Kidney (tissue), 14 donors: ENCODE data around the gene BACE1-AS. TPM values are rescaled to one million over a fixed set of nuclear protein-coding genes. Genes with fewer than 3 reads are reported as not detected.

Experiments
- DNase-seq, 5 donors: peaks; one replicate each; pipeline ENCODE4 v3.0.0-alpha.2; 2013 to 2020
- FAIRE-seq: peaks from 2 replicates; lab custom pipeline; 2012; peaks lifted over from hg19 to GRCh38; lab: Jason Lieb, UNC
- H3K27ac ChIP-seq, 2 donors: one replicate each; pipeline ENCODE4 v1.7.0; 2013; ENCODE audit warnings: low read depth in 2 of 2, low read length in 2 of 2, inconsistent platforms in 1 of 2
- H3K27me3 ChIP-seq: one replicate; pipeline ENCODE4 v1.7.1; 2013; ENCODE audit warnings: low read length, inconsistent platforms; ENCODE audit not compliant: control insufficient read depth, insufficient read depth
- H3K36me3 ChIP-seq, 3 donors: one replicate each; pipeline versions ENCODE4 v1.7.0 to v1.7.1; 2013; ENCODE audit warnings: low read length in 3 of 3, control low read depth in 1 of 3, inconsistent platforms in 1 of 3; ENCODE audit not compliant: insufficient read depth in 3 of 3, control insufficient read depth in 2 of 3
- H3K4me1 ChIP-seq, 3 donors: one replicate each; pipeline versions ENCODE4 v1.7.0 to v1.7.1; 2013; ENCODE audit warnings: low read length in 3 of 3, inconsistent platforms in 1 of 3, low read depth in 1 of 3; ENCODE audit not compliant: control insufficient read depth in 2 of 3, insufficient read depth in 2 of 3
- H3K4me3 ChIP-seq, 3 donors: one replicate each; pipeline versions ENCODE4 v1.7.0 to v1.8.1; 2013; ENCODE audit warnings: low read length in 3 of 3, control low read depth in 1 of 3, inconsistent platforms in 1 of 3
- H3K9ac ChIP-seq, 3 donors: one replicate each; pipeline versions ENCODE4 v1.7.0 to v1.7.1; 2013; ENCODE audit warnings: low read length in 3 of 3, control low read depth in 1 of 3, inconsistent platforms in 1 of 3
- H3K9me3 ChIP-seq, 3 donors: one replicate each; pipeline versions ENCODE4 v1.7.0 to v1.7.1; 2013; ENCODE audit warnings: low read length in 3 of 3, control low read depth in 1 of 3, inconsistent platforms in 1 of 3; ENCODE audit not compliant: control insufficient read depth in 2 of 3, insufficient read depth in 1 of 3
- CTCF ChIP-seq: IDR thresholded peaks from 3 replicates; pipeline ENCODE4 v1.5.1; 2012; ENCODE audit warnings: mild to moderate bottlenecking, moderate library complexity, borderline replicate concordance; ENCODE audit not compliant: insufficient read depth; ENCODE audit errors: extremely low read depth
- intact Hi-C: fragments of 100-400 bp; cut with DNase I; formaldehyde crosslinking; loops from one replicate; pipeline ENCODE4 v1.11.1; 2022
- polyA plus RNA-seq: library from polyadenylated mRNA; stranded (reverse); fragments of 350-450 nt; fragmentation: Illumina TruSeq; extraction: RNeasy Lipid Tissue Mini Kit (QIAGEN cat#74804); gene quantifications from one replicate; pipeline ENCODE4 v1.2.3, GENCODE V29; 2014; ENCODE audit warnings: low read depth, low replicate concordance; ENCODE audit not compliant: insufficient read depth
- total RNA-seq: library from RNA; stranded (reverse); fragmentation: NEBNext Ultra II Directional; extraction: Animal tissue kit (Norgen Biotek cat#: 25700); gene quantifications from one replicate; pipeline ENCODE4 v1.2.1, GENCODE V29; 2021
- donor health status: control.
- donor health status: control.
- donor health status: control.
- donor health status: control.
- donor health status: control.
- donor health status: DM: yes; HTN: yes; CAD: no.
- donor health status: Normal renal cell carcinoma (clear cell type).

The BACE1-AS gene
- total and polyA plus RNA-seq, 2 donors from 2014 or later: 8.0 to 8.9 TPM

GRCh38 chr11:117327567-117328374 lies 36.6 kb downstream of the BACE1-AS start, which contains the start of gene CEP164:
Gene CEP164 (plus strand): TSS chr11:117327854. CDS start chr11:117338587, 10,733 bp downstream.
- Histone ChIP-seq H3K27me3 (no peaks in the 10 kb centered on the region), H3K36me3 (no peaks in the 10 kb centered on the region), H3K27ac (peak within 1 kb of the TSS; percentile 79 to 94), H3K9ac (peak within 1 kb of the TSS; percentile 82 to 83 (median 82)), H3K4me3 (peak within 1 kb of the TSS; percentile 84 to 85 (median 85)), H3K9me3 (no peaks in the 10 kb centered on the region), H3K4me1 (peaks cover 3 to 11% (median 6%) of the 10 kb centered on the region in 3 donors)
- intact Hi-C loops: no loop called here
- peak; percentile 91 for FAIRE-seq
- DNase-seq: peak; percentile 96 to 98 (median 97)
- no peak for TF ChIP-seq CTCF

GRCh38 chr11:117328375-117329010 lies 37.3 kb downstream of the BACE1-AS start:
- Histone ChIP-seq H3K27me3 (no peaks in the 10 kb centered on the region), H3K4me1 (peaks cover 3 to 11% (median 6%) of the 10 kb centered on the region in 3 donors), H3K9ac (peak overlapping the region; percentile 82 to 83 (median 82)), H3K36me3 (no peaks in the 10 kb centered on the region), H3K4me3 (peak overlapping the region; percentile 84 to 85 (median 85)), H3K9me3 (no peaks in the 10 kb centered on the region), H3K27ac (peak overlapping the region; percentile 79 to 94)
- TF ChIP-seq CTCF: no peak
- FAIRE-seq (no peak), DNase-seq (peak in 1 of 5 donors; percentile 55)
- intact Hi-C loops: no loop called here

- H3K27me3 ChIP-seq: no peaks in the 10 kb centered on the region
- H3K9ac ChIP-seq: no peak overlapping the region
- peaks cover 3 to 11% (median 6%) of the 10 kb centered on the region in 3 donors for H3K4me1 ChIP-seq
- H3K27ac ChIP-seq: no peak overlapping the region
- no peaks in the 10 kb centered on the region for H3K9me3 ChIP-seq
- no peak for TF ChIP-seq CTCF
- intact Hi-C loops: no loop called here
- H3K36me3 ChIP-seq: no peaks in the 10 kb centered on the region
- FAIRE-seq (no peak), DNase-seq (no peak)
- H3K4me3 ChIP-seq: no peak overlapping the region
Measured at GRCh38 chr11:117332843-117333242, 41.7 kb downstream of the BACE1-AS start.
